IMR-90 (cell line): ENCODE results near the gene GRIA4. TPM values are rescaled to one million over a fixed set of nuclear protein-coding genes. Genes with fewer than 3 reads are reported as not detected.

Experiments used
- ATAC-seq: fragments of 200-7000 bp; cut with Tn5 transposase; 2 replicates; pipeline ENCODE4 v1.9.1; 2020; ENCODE audit warnings: low read depth, mild to moderate bottlenecking, moderate library complexity
- BruUV-seq: library from RNA; stranded (reverse); fragments of 400-500 nt; replicated peaks from 2 replicates; lab custom pipeline; 2021; lab: Mats Ljungman, UMichigan
- CTCF ChIA-PET: fragments of 300-600 bp; formaldehyde crosslinking; extraction: SDS; loops from one replicate; lab custom pipeline; 2021; ENCODE audit warnings: antibody characterized with exemption; lab: Yijun Ruan, JAX
- POLR2A ChIA-PET: fragments of 300-600 bp; sonication (Branson Sonifier 250); formaldehyde crosslinking; loops from one replicate; lab custom pipeline; 2022; ENCODE audit warnings: antibody characterized with exemption; ENCODE audit not compliant: unreplicated experiment; lab: Charles Lee
- DNase-seq: peaks from one replicate; pipeline ENCODE4 v3.0.0; 2013
- H2AFZ ChIP-seq: replicated peaks from 2 replicates; pipeline ENCODE3; 2013; ENCODE audit warnings: low read length, mild to moderate bottlenecking; ENCODE audit not compliant: poor library complexity
- H2AK5ac ChIP-seq: 2 replicates; pipeline ENCODE4 v1.6.1; 2013; ENCODE audit warnings: low read depth, low read length, inconsistent platforms
- H2AK9ac ChIP-seq: replicated peaks from 2 replicates; pipeline ENCODE3; 2013; ENCODE audit warnings: mild to moderate bottlenecking, low read depth, low read length, moderate library complexity; ENCODE audit not compliant: poor library complexity
- H2BK120ac ChIP-seq: 2 replicates; pipeline ENCODE4 v1.6.1; 2013; ENCODE audit warnings: low read depth, low read length, inconsistent platforms
- H2BK15ac ChIP-seq: 3 replicates; pipeline ENCODE4 v1.6.1; 2013; ENCODE audit warnings: low read depth, low read length, inconsistent platforms
- H2BK20ac ChIP-seq: 2 replicates; pipeline ENCODE4 v1.6.1; 2013; ENCODE audit warnings: low read depth, mild to moderate bottlenecking, inconsistent platforms, low read length, moderate library complexity
- H2BK5ac ChIP-seq: 2 replicates; pipeline ENCODE4 v1.6.1; 2013; ENCODE audit warnings: mild to moderate bottlenecking, low read depth, low read length, inconsistent platforms; ENCODE audit not compliant: poor library complexity, severe bottlenecking
- H3K14ac ChIP-seq: replicated peaks from 2 replicates; pipeline ENCODE4 v1.6.1; 2013; ENCODE audit warnings: low read depth, low read length, inconsistent platforms
- H3K18ac ChIP-seq: 2 replicates; pipeline ENCODE4 v1.6.1; 2013; ENCODE audit warnings: low read depth, low read length, control low read depth
- H3K23ac ChIP-seq: 2 replicates; pipeline ENCODE4 v1.6.1; 2013; ENCODE audit warnings: low read depth, low read length, inconsistent platforms
- H3K27ac ChIP-seq: 2 replicates; pipeline ENCODE4 v1.5.1; 2013; ENCODE audit warnings: mild to moderate bottlenecking, control low read depth, low read length; ENCODE audit not compliant: insufficient read depth
- H3K27me3 ChIP-seq: 2 replicates; pipeline ENCODE4 v1.6.1; 2013; ENCODE audit warnings: low read length; ENCODE audit not compliant: control insufficient read depth, insufficient read depth
- H3K36me3 ChIP-seq: 2 replicates; pipeline ENCODE4 v1.6.1; 2013; ENCODE audit warnings: low read length, mixed read lengths; ENCODE audit not compliant: control insufficient read depth, insufficient read depth
- H3K4ac ChIP-seq: 2 replicates; pipeline ENCODE4 v1.6.1; 2013; ENCODE audit warnings: low read depth, low read length, inconsistent platforms
- H3K4me1 ChIP-seq: 2 replicates; pipeline ENCODE4 v1.6.1; 2013; ENCODE audit warnings: low read length, mixed read lengths; ENCODE audit not compliant: control insufficient read depth, insufficient read depth
- H3K4me2 ChIP-seq: 2 replicates; pipeline ENCODE4 v1.6.1; 2013; ENCODE audit warnings: low read depth, mild to moderate bottlenecking, control low read depth, low read length, moderate library complexity
- H3K4me3 ChIP-seq: 2 replicates; pipeline ENCODE4 v1.5.1; 2013; ENCODE audit warnings: low read depth, mild to moderate bottlenecking, control low read depth, low read length, moderate library complexity; ENCODE audit not compliant: insufficient read depth
- H3K56ac ChIP-seq: 2 replicates; pipeline ENCODE4 v1.6.1; 2013; ENCODE audit warnings: low read length, inconsistent platforms; ENCODE audit not compliant: insufficient read depth; ENCODE audit errors: extremely low read depth
- H3K79me1 ChIP-seq, 2 experiments: 2 replicates each; pipeline ENCODE4 v1.6.1; 2013; ENCODE audit warnings: low read length in 2 of 2, inconsistent platforms in 1 of 2, low read depth in 1 of 2
- H3K9ac ChIP-seq: 2 replicates; pipeline ENCODE4 v1.6.1; 2013; ENCODE audit warnings: low read depth, low read length, control low read depth
- H3K9me1 ChIP-seq: 2 replicates; pipeline ENCODE4 v1.6.1; 2013; ENCODE audit warnings: low read length, inconsistent platforms; ENCODE audit not compliant: insufficient read depth
- H3K9me3 ChIP-seq: 2 replicates; pipeline ENCODE4 v1.6.1; 2013; ENCODE audit warnings: low read length; ENCODE audit not compliant: control insufficient read depth, insufficient read depth
- H4K20me1 ChIP-seq: 2 replicates; pipeline ENCODE4 v1.6.1; 2013; ENCODE audit warnings: low read length, inconsistent platforms; ENCODE audit not compliant: insufficient read depth
- H4K5ac ChIP-seq: 2 replicates; pipeline ENCODE4 v1.6.1; 2013; ENCODE audit warnings: mild to moderate bottlenecking, low read depth, low read length, control low read depth
- H4K8ac ChIP-seq, 2 experiments: 2 replicates each; pipeline ENCODE4 v1.6.1; 2013; ENCODE audit warnings: low read depth in 2 of 2, low read length in 2 of 2, control low read depth in 1 of 2, inconsistent platforms in 1 of 2
- H4K91ac ChIP-seq: 2 replicates; pipeline ENCODE4 v1.6.1; 2013; ENCODE audit warnings: low read depth, low read length, inconsistent platforms; ENCODE audit not compliant: insufficient read depth
- BHLHE40 ChIP-seq: fragments of 150-350 bp; IDR thresholded peaks from 2 replicates; pipeline ENCODE4 v1.6.1; 2016; ENCODE audit warnings: mild to moderate bottlenecking, low read depth, low read length
- CEBPB ChIP-seq: IDR thresholded peaks from 2 replicates; pipeline ENCODE4 v1.6.1; 2012; ENCODE audit warnings: low read depth, low read length, improper control_type of control experiment
- CHD1 ChIP-seq: IDR thresholded peaks from 2 replicates; pipeline ENCODE4 v1.6.1; 2012; ENCODE audit warnings: low read depth, low read length, improper control_type of control experiment
- CTCF ChIP-seq: conservative IDR thresholded peaks from 2 replicates; pipeline ENCODE4 v1.5.1; 2012; ENCODE audit warnings: mild to moderate bottlenecking, low read depth, low read length, improper control_type of control experiment
- MAFK ChIP-seq: IDR thresholded peaks from 2 replicates; pipeline ENCODE4 v1.6.1; 2012; ENCODE audit warnings: low read depth, low read length, improper control_type of control experiment
- MXI1 ChIP-seq: IDR thresholded peaks from 2 replicates; pipeline ENCODE4 v1.6.1; 2012; ENCODE audit warnings: low read depth, mild to moderate bottlenecking, low read length, moderate library complexity, borderline replicate concordance
- POLR2A ChIP-seq: IDR thresholded peaks from 2 replicates; pipeline ENCODE4 v1.6.1; 2012; ENCODE audit warnings: mild to moderate bottlenecking, low read depth, low read length
- RAD21 ChIP-seq: IDR thresholded peaks from 2 replicates; pipeline ENCODE4 v1.6.1; 2012; ENCODE audit warnings: low read length, improper control_type of control experiment
- RCOR1 ChIP-seq: IDR thresholded peaks from 2 replicates; pipeline ENCODE4 v1.6.1; 2012; ENCODE audit warnings: mild to moderate bottlenecking, low read length, improper control_type of control experiment; ENCODE audit not compliant: insufficient replicate concordance
- SMC3 ChIP-seq: fragments of 150-350 bp; IDR thresholded peaks from 2 replicates; pipeline ENCODE4 v1.6.1; 2016; ENCODE audit warnings: low read depth, mild to moderate bottlenecking, antibody characterized with exemption, low read length, moderate library complexity
- dilution Hi-C: fragments of 300-500 bp; cut with HindIII; formaldehyde crosslinking; loops from one replicate; pipeline ENCODE4 v1.14.3; 2018; ENCODE audit warnings: low sequenced_read_pairs; ENCODE audit not compliant: unreplicated experiment
- in situ Hi-C: fragments of 300-500 bp; cut with MboI; formaldehyde crosslinking; loops from 3 replicates; pipeline ENCODE4 v1.14.3; 2019; ENCODE audit warnings: low sequenced_read_pairs, inconsistent platforms, mixed read lengths
- intact Hi-C: fragments of 100-400 bp; cut with micrococcal nuclease; formaldehyde crosslinking; loops from 2 replicates; pipeline ENCODE4 v1.10.0; 2022
- polyA plus RNA-seq, 3 experiments: library from polyadenylated mRNA; depleted of rRNA; stranded (reverse); fragments of >200 nt; gene quantifications; 2 replicates each; pipeline ENCODE4 v1.2.3, GENCODE V29; 2012; ENCODE audit warnings: low replicate concordance in 1 of 3
- total RNA-seq: library from RNA; depleted of rRNA; stranded (reverse); fragments of >200 nt; gene quantifications from 2 replicates; pipeline ENCODE4 v1.2.3, GENCODE V29; 2012

GRIA4 gene
- total and polyA plus RNA-seq, 2 of the 4 experiments (the other 2 are of a cell fraction), result 0.36 to 1.0 TPM

DNA sequence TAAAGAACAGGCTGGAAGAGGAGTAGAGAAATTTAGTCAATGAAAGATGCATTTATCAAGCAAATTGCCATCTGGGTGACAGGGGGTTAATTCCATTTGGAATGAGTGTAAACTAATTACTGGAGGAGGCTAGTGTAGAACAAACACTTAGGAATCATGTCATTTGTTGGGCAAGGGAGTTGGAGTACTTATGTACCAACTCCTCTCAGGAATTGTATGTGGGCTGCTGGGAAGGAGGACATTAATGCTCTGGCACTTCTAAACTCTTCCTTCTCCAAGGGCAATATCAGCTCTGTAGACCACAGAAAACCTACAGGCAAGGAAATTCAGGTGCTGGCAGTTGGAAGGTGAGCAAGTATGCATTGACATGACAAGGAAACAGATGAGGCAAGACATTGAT is 271.2 kb downstream of the GRIA4 start:
- Histone ChIP-seq H3K18ac (no peak overlapping the region), H4K20me1 (no peaks in the 10 kb centered on the region), H3K36me3 (no peaks in the 10 kb centered on the region), H4K91ac (no peak overlapping the region), H4K5ac (no peak overlapping the region), H3K9me1 (no peaks in the 10 kb centered on the region), H2BK120ac (no peak overlapping the region), H3K14ac (no peak overlapping the region), H3K9ac (no peak overlapping the region), H3K4me1 (no peaks in the 10 kb centered on the region), H2AK5ac (no peak overlapping the region), H3K4ac (no peak overlapping the region), H2AFZ (no peak overlapping the region), H3K27ac (no peak overlapping the region), H3K79me1 (no peaks in the 10 kb centered on the region), H4K8ac (no peak overlapping the region), H3K4me2 (no peak overlapping the region), H2AK9ac (no peak overlapping the region), H3K4me3 (no peak overlapping the region), H3K9me3 (no peaks in the 10 kb centered on the region), H3K56ac (no peak overlapping the region), H2BK20ac (no peak overlapping the region), H2BK15ac (no peak overlapping the region), H2BK5ac (no peak overlapping the region), H3K23ac (no peak overlapping the region), H3K27me3 (no peaks in the 10 kb centered on the region)
- ATAC-seq, result no peak
- no TSS peak for BruUV-seq
- dilution Hi-C loops (no loop called here), in situ Hi-C loops (no loop called here), intact Hi-C loops (no loop called here)
- TF ChIP-seq SMC3 (no peak), CEBPB (no peak), POLR2A (no peak), RCOR1 (no peak), MXI1 (no peak), BHLHE40 (no peak), CHD1 (no peak), MAFK (no peak), RAD21 (no peak), CTCF (no peak)
- no peak for DNase-seq
- ChIA-PET POLR2A (no interaction called here), CTCF (no interaction called here)
